Epithelial cell of proximal tubule (primary cell): ENCODE results near the gene CYP4F22. TPM values are rescaled to one million over a fixed set of nuclear protein-coding genes. Genes with fewer than 3 reads are reported as not detected.
"Not testable (repeated sequence)": the region's sequence is repeated elsewhere in the genome, so short reads cannot be mapped to it uniquely, and the experiment has no call there.

ENCODE experiments used
- DNase-seq: peaks from one replicate; pipeline ENCODE4 v3.0.0-alpha.2; 2011; ENCODE audit warnings: low read depth
- H3K4me3 ChIP-seq: 2 replicates; pipeline ENCODE4 v1.5.1; 2011; ENCODE audit warnings: low read depth, mild to moderate bottlenecking, low read length
- CTCF ChIP-seq: conservative IDR thresholded peaks from 2 replicates; pipeline ENCODE4 v1.5.1; 2012; ENCODE audit warnings: low read depth, mild to moderate bottlenecking, low read length
- total RNA-seq: library from RNA; depleted of rRNA; stranded (reverse); fragments of >200 nt; gene quantifications from 2 replicates; pipeline ENCODE4 v1.2.3, GENCODE V29; 2015

The CYP4F22 gene
- total RNA-seq, 1 donor from 2014 or later: not detected

GRCh38 chr19:15498910-15499309, 9.4 kb upstream of the CYP4F22 start:
- DNase-seq: no peak
- no peak for TF ChIP-seq CTCF
- no peak overlapping the region for H3K4me3 ChIP-seq

GRCh38 chr19:15501596-15501995, 6.7 kb upstream of the CYP4F22 start:
- no peak for TF ChIP-seq CTCF
- no peak for DNase-seq
- H3K4me3 ChIP-seq: no peak overlapping the region

- H3K4me3 ChIP-seq: no peak overlapping the region
- no peak for TF ChIP-seq CTCF
- DNase-seq: no peak
Observed at GRCh38 chr19:15502264-15502663, 6.1 kb upstream of the CYP4F22 start.

GRCh38 chr19:15506074-15506571, 2.2 kb upstream of the CYP4F22 start:
- TF ChIP-seq CTCF: no peak
- no peak for DNase-seq

GRCh38 chr19:15507068-15508034, 974 bp upstream of the CYP4F22 start:
- H3K4me3 ChIP-seq: no peak overlapping the region
- no peak for DNase-seq
- no peak for TF ChIP-seq CTCF

More at GRCh38 chr19:15506074-15506571, 2.2 kb upstream of the CYP4F22 start:
- no peak overlapping the region for H3K4me3 ChIP-seq

- no peak overlapping the region for H3K4me3 ChIP-seq
- no peak for DNase-seq
- no peak for TF ChIP-seq CTCF
Observed at GRCh38 chr19:15511671-15512424, 3.5 kb downstream of the CYP4F22 start.

- not testable (repeated sequence) for DNase-seq, H3K4me3 ChIP-seq
Observed at GRCh38 chr19:15515227-15515625, 6.9 kb downstream of the CYP4F22 start.
